Ishikawa (cell line): ENCODE measurements around the gene ADAMTSL1.

ENCODE experiments used
- EGR1 ChIP-seq: IDR thresholded peaks from 2 replicates; pipeline ENCODE4 v1.6.1; 2012
- EP300 ChIP-seq: IDR thresholded peaks from 2 replicates; pipeline ENCODE4 v1.6.1; 2012; ENCODE audit warnings: borderline replicate concordance
- FOXM1 ChIP-seq: IDR thresholded peaks from 2 replicates; pipeline ENCODE4 v1.6.1; 2012; ENCODE audit warnings: low read depth, borderline replicate concordance
- NFIC ChIP-seq: IDR thresholded peaks from 2 replicates; pipeline ENCODE4 v1.6.1; 2012
- RAD21 ChIP-seq: IDR thresholded peaks from 2 replicates; pipeline ENCODE4 v1.6.1; 2012; ENCODE audit warnings: low read depth
- TAF1 ChIP-seq: IDR thresholded peaks from 2 replicates; pipeline ENCODE4 v1.6.1; 2012; ENCODE audit warnings: low read depth, mild to moderate bottlenecking
- USF1 ChIP-seq: IDR thresholded peaks from 2 replicates; pipeline ENCODE4 v1.6.1; 2012
- ZBTB7A ChIP-seq: IDR thresholded peaks from 2 replicates; pipeline ENCODE4 v1.6.1; 2012; ENCODE audit warnings: low read depth

DNA sequence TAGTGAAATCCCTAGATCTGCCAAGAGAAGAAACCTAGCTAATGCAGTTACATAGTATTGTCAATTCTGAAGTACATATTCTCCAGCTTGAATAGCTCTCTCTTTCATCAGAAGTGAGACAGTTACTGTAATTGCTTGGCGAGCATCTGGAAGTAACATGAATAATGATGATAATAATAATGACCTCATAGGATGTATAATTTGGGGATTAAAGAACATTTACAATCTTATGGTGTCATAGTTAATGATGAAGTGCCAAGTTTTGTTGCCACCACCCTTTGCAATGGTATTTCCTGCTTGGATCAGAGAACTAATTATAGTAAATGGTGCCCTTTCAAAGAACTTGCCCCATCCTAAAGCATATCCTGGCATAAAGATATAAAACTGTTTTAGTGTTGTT is 201.4 kb downstream of the ADAMTSL1 start:
- TF ChIP-seq NFIC: no peak
- TF ChIP-seq EP300: no peak
- no peak for TF ChIP-seq ZBTB7A
- no peak for TF ChIP-seq USF1
- TF ChIP-seq RAD21: no peak
- TF ChIP-seq TAF1: no peak
- no peak for TF ChIP-seq FOXM1
- no peak for TF ChIP-seq EGR1
